ENCODE measurements around the gene LUM. TPM values are rescaled to one million over a fixed set of nuclear protein-coding genes. Genes with fewer than 3 reads are reported as not detected.

Gene LUM
- polyA plus RNA-seq, 1 of the 3 experiments (the other 2 are of a cell fraction): 30.6 TPM

DNA sequence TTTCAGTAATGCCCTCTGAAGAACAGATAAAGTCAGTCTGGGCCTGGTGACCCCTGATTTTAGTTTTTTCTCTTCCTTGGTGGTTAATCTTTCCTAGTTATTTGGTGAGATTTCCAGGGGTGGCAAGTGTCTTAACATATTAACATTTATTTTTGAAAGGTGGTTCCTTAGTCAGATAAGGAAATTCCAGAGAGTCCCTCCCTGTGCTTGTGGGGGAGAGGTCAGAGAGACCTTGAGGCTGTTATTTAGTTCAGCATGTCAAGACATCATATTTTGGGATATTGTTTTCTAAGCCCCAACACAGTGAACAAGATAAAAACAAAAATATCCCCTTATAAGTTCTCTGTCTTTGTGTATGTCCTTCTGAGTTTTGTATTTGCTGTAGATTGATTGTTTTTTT lies 9.5 kb upstream of the LUM start (continued):
- no peak for TF ChIP-seq FOXM1 (IDR thresholded peaks at IDR 0.05; ENCODE audit: low read depth)
- TF ChIP-seq, protein P1, sequence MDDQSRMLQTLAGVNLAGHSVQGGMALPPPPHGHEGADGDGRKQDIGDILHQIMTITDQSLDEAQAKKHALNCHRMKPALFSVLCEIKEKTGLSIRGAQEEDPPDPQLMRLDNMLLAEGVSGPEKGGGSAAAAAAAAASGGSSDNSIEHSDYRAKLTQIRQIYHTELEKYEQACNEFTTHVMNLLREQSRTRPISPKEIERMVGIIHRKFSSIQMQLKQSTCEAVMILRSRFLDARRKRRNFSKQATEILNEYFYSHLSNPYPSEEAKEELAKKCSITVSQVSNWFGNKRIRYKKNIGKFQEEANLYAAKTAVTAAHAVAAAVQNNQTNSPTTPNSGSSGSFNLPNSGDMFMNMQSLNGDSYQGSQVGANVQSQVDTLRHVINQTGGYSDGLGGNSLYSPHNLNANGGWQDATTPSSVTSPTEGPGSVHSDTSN (IDR thresholded peaks at IDR 0.05): no peak

DNA sequence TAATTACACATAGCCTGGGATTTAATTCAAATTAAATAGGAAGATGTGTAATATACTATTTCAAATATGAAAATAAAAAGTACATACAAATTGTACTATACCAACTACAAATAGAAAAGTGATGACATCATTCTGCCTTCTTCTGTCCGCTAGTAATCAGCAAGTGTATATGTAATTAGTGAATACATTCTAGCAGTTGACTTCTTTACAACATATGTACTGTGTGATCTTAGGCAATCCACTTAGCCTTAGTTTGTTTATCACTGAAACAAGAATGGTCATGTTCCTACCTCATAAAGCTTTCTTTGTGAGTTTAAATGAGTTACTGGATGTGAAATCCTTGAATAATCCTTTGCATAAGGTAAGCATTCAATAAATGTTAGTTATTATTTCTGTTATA lies 7.8 kb upstream of the LUM start:
- no peaks in the 10 kb centered on the region for H3K9me2 ChIP-seq
- H3K27ac ChIP-seq (ENCODE audit: low read depth in 2 of 2, low read length in 1 of 2): no peak overlapping the region
- peaks cover 11% of the 10 kb centered on the region for H3F3A ChIP-seq (replicated peaks; ENCODE audit: insufficient read depth)
- no peaks in the 10 kb centered on the region for H3K9me3 ChIP-seq
- H3K79me2 ChIP-seq (ENCODE audit: insufficient read depth): no peaks in the 10 kb centered on the region
- no peak overlapping the region for H2AFZ ChIP-seq (ENCODE audit: low read depth)
- no peaks in the 10 kb centered on the region; a peak in 1 of 4 replicates for H3K4me1 ChIP-seq (ENCODE audit: control insufficient read depth in 1 of 2, insufficient read depth in 2 of 2, low read depth in 1 of 2, low read length in 1 of 2)
- H3K4me2 ChIP-seq: no peak overlapping the region
- WGBS (ENCODE audit: low lambda C conversion rate): 93% methylated on average over 1 of the region's 1 CpG
- no peaks in the 10 kb centered on the region for H4K20me1 ChIP-seq (ENCODE audit: insufficient read depth)
- H3K27me3 ChIP-seq (ENCODE audit: insufficient read depth): no peaks in the 10 kb centered on the region
- ChIA-PET POLR2A (no interaction called here), CTCF (interaction anchor here (1.4 kb wide), 1 partner anchor 13 kb away, joined by 4 read pairs; no protein-coding TSS in a partner anchor)
- H3K9ac ChIP-seq: no peak overlapping the region
- no peak overlapping the region for H3K4me3 ChIP-seq (ENCODE audit: low read depth in 2 of 2, low read length in 1 of 2)
- TF ChIP-seq, protein P2, sequence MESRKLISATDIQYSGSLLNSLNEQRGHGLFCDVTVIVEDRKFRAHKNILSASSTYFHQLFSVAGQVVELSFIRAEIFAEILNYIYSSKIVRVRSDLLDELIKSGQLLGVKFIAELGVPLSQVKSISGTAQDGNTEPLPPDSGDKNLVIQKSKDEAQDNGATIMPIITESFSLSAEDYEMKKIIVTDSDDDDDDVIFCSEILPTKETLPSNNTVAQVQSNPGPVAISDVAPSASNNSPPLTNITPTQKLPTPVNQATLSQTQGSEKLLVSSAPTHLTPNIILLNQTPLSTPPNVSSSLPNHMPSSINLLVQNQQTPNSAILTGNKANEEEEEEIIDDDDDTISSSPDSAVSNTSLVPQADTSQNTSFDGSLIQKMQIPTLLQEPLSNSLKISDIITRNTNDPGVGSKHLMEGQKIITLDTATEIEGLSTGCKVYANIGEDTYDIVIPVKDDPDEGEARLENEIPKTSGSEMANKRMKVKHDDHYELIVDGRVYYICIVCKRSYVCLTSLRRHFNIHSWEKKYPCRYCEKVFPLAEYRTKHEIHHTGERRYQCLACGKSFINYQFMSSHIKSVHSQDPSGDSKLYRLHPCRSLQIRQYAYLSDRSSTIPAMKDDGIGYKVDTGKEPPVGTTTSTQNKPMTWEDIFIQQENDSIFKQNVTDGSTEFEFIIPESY (IDR thresholded peaks at IDR 0.05; ENCODE audit: borderline replicate concordance, low read depth): no peak
- no peak for TF ChIP-seq RAD21 (IDR thresholded peaks at IDR 0.05; ENCODE audit: low read length)
- TF ChIP-seq FOXJ3 (CRISPR knock-in tag; IDR thresholded peaks at IDR 0.05): no peak
- TF ChIP-seq EP300 (IDR thresholded peaks at IDR 0.05; ENCODE audit: borderline replicate concordance in 1 of 2, low read depth in 1 of 2, low read length in 1 of 2): no peak
- TF ChIP-seq EZH2phosphoT487 (IDR thresholded peaks at IDR 0.05; ENCODE audit: borderline replicate concordance, low read depth): no peak
- TF ChIP-seq, protein P3, sequence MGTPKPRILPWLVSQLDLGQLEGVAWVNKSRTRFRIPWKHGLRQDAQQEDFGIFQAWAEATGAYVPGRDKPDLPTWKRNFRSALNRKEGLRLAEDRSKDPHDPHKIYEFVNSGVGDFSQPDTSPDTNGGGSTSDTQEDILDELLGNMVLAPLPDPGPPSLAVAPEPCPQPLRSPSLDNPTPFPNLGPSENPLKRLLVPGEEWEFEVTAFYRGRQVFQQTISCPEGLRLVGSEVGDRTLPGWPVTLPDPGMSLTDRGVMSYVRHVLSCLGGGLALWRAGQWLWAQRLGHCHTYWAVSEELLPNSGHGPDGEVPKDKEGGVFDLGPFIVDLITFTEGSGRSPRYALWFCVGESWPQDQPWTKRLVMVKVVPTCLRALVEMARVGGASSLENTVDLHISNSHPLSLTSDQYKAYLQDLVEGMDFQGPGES (IDR thresholded peaks at IDR 0.05; ENCODE audit: low read depth, low read length): no peak
- TF ChIP-seq JUND (IDR thresholded peaks at IDR 0.05): no peak
- no peak for TF ChIP-seq YY1 (IDR thresholded peaks at IDR 0.05; ENCODE audit: low read depth)
- no peak for TF ChIP-seq NRF1 (IDR thresholded peaks at IDR 0.05; ENCODE audit: low read depth, low read length)
- TF ChIP-seq NFIC (IDR thresholded peaks at IDR 0.05; ENCODE audit: borderline replicate concordance): no peak
- TF ChIP-seq TAF1 (IDR thresholded peaks at IDR 0.05; ENCODE audit: borderline replicate concordance, low read depth, low read length): no peak
- TF ChIP-seq FOXM1 (IDR thresholded peaks at IDR 0.05; ENCODE audit: low read depth): no peak
- TF ChIP-seq, protein P4, sequence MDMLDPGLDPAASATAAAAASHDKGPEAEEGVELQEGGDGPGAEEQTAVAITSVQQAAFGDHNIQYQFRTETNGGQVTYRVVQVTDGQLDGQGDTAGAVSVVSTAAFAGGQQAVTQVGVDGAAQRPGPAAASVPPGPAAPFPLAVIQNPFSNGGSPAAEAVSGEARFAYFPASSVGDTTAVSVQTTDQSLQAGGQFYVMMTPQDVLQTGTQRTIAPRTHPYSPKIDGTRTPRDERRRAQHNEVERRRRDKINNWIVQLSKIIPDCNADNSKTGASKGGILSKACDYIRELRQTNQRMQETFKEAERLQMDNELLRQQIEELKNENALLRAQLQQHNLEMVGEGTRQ (IDR thresholded peaks at IDR 0.05; ENCODE audit: borderline replicate concordance, low read depth, low read length): no peak
- TF ChIP-seq MXI1 (IDR thresholded peaks at IDR 0.05; ENCODE audit: low read depth, low read length): no peak
- no peak for TF ChIP-seq SIN3A (IDR thresholded peaks at IDR 0.05; ENCODE audit: borderline replicate concordance, low read depth, low read length)
- no peak for TF ChIP-seq RCOR1 (IDR thresholded peaks at IDR 0.05; ENCODE audit: low read length)
- no peak for TF ChIP-seq TCF12 (IDR thresholded peaks at IDR 0.05)
- TF ChIP-seq, protein P5, sequence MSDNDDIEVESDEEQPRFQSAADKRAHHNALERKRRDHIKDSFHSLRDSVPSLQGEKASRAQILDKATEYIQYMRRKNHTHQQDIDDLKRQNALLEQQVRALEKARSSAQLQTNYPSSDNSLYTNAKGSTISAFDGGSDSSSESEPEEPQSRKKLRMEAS (IDR thresholded peaks at IDR 0.05; ENCODE audit: low read depth): no peak
- TF ChIP-seq, protein P1 (IDR thresholded peaks at IDR 0.05): no peak
- TF ChIP-seq, protein P6, sequence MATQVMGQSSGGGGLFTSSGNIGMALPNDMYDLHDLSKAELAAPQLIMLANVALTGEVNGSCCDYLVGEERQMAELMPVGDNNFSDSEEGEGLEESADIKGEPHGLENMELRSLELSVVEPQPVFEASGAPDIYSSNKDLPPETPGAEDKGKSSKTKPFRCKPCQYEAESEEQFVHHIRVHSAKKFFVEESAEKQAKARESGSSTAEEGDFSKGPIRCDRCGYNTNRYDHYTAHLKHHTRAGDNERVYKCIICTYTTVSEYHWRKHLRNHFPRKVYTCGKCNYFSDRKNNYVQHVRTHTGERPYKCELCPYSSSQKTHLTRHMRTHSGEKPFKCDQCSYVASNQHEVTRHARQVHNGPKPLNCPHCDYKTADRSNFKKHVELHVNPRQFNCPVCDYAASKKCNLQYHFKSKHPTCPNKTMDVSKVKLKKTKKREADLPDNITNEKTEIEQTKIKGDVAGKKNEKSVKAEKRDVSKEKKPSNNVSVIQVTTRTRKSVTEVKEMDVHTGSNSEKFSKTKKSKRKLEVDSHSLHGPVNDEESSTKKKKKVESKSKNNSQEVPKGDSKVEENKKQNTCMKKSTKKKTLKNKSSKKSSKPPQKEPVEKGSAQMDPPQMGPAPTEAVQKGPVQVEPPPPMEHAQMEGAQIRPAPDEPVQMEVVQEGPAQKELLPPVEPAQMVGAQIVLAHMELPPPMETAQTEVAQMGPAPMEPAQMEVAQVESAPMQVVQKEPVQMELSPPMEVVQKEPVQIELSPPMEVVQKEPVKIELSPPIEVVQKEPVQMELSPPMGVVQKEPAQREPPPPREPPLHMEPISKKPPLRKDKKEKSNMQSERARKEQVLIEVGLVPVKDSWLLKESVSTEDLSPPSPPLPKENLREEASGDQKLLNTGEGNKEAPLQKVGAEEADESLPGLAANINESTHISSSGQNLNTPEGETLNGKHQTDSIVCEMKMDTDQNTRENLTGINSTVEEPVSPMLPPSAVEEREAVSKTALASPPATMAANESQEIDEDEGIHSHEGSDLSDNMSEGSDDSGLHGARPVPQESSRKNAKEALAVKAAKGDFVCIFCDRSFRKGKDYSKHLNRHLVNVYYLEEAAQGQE (IDR thresholded peaks at IDR 0.05; ENCODE audit: low read depth, low read length): no peak
- no peak for DNase-seq
- no peaks in the 10 kb centered on the region for H3K36me3 ChIP-seq (replicated peaks in 1 of 2; ENCODE audit: control insufficient read depth in 1 of 2, insufficient read depth in 2 of 2, low read length in 1 of 2)
